SK-N-SH (cell line): ENCODE measurements around the gene PDLIM4. TPM values are rescaled to one million over a fixed set of nuclear protein-coding genes. Genes with fewer than 3 reads are reported as not detected.

Experiments used
- CTCF ChIA-PET: fragments of 300-600, 350-600 bp; formaldehyde crosslinking; extraction: SDS; loops from one replicate; lab custom pipeline; 2021; lab: Yijun Ruan, JAX
- POLR2A ChIA-PET: fragments of 350-600 bp; sonication (Branson Sonifier 250); formaldehyde crosslinking; extraction: SDS; loops from one replicate; lab custom pipeline; 2020; ENCODE audit warnings: antibody characterized with exemption, inconsistent platforms; lab: Yijun Ruan, JAX
- DNase-seq: peaks from one replicate; pipeline ENCODE4 v3.0.0; 2012
- H2AFZ ChIP-seq: fragments of 200-600 bp; sonication (generic); 2 replicates; pipeline ENCODE4 v1.8.1; 2016; ENCODE audit warnings: antibody characterized with exemption, mild to moderate bottlenecking, low read depth
- H3F3A ChIP-seq: fragments of 200-600 bp; sonication (generic); replicated peaks from 2 replicates; pipeline ENCODE3; 2016; ENCODE audit warnings: antibody characterized with exemption, mild to moderate bottlenecking; ENCODE audit not compliant: insufficient read depth
- H3K27ac ChIP-seq, 2 experiments: fragments of 200-500 bp in 1 of 2; fragments of 200-600 bp in 1 of 2; sonication (Bioruptor generic) in 1 of 2; sonication (generic), shearing (Covaris generic) in 1 of 2; 2 replicates each; pipeline versions ENCODE4 v1.5.1 to v1.6.1; 2014 to 2016; ENCODE audit warnings: low read depth in 2 of 2, inconsistent platforms in 1 of 2, low read length in 1 of 2, mild to moderate bottlenecking in 1 of 2, mixed read lengths in 1 of 2
- H3K27me3 ChIP-seq: fragments of 200-600 bp; sonication (generic), shearing (Covaris generic); 2 replicates; pipeline ENCODE4 v1.6.1; 2016; ENCODE audit warnings: mixed run types; ENCODE audit not compliant: insufficient read depth
- H3K36me3 ChIP-seq, 2 experiments: fragments of 200-500 bp in 1 of 2; fragments of 200-600 bp in 1 of 2; sonication (Bioruptor generic) in 1 of 2; sonication (generic) in 1 of 2; replicated peaks in 1 of 2; 2 replicates each; pipeline versions ENCODE3 to v1.5.1; 2014 to 2016; ENCODE audit warnings: low read length in 1 of 2, mild to moderate bottlenecking in 1 of 2; ENCODE audit not compliant: insufficient read depth in 2 of 2, control insufficient read depth in 1 of 2
- H3K4me1 ChIP-seq, 2 experiments: fragments of 200-500 bp in 1 of 2; fragments of 200-600 bp in 1 of 2; sonication (Bioruptor generic) in 1 of 2; sonication (generic), shearing (Covaris generic) in 1 of 2; 2 replicates each; pipeline versions ENCODE4 v1.5.1 to v1.6.1; 2014 to 2016; ENCODE audit warnings: low read depth in 1 of 2, low read length in 1 of 2, mixed run types in 1 of 2; ENCODE audit not compliant: insufficient read depth in 2 of 2, control insufficient read depth in 1 of 2
- H3K4me2 ChIP-seq: fragments of 200-600 bp; sonication (generic), shearing (Covaris generic); 2 replicates; pipeline ENCODE4 v1.6.1; 2017; ENCODE audit warnings: mixed run types
- H3K4me3 ChIP-seq, 2 experiments: fragments of 200-500 bp in 1 of 2; fragments of 200-600 bp in 1 of 2; sonication (Bioruptor generic) in 1 of 2; sonication (generic), shearing (Covaris generic) in 1 of 2; 2 replicates each; pipeline versions ENCODE4 v1.5.1 to v1.8.1; 2014 to 2016; ENCODE audit warnings: low read depth in 2 of 2, inconsistent platforms in 1 of 2, low read length in 1 of 2, mild to moderate bottlenecking in 1 of 2, mixed read lengths in 1 of 2, moderate library complexity in 1 of 2
- H3K79me2 ChIP-seq: fragments of 200-600 bp; sonication (generic); 2 replicates; pipeline ENCODE4 v1.8.1; 2017; ENCODE audit warnings: mild to moderate bottlenecking; ENCODE audit not compliant: insufficient read depth
- H3K9ac ChIP-seq: fragments of 200-600 bp; sonication (generic); 2 replicates; pipeline ENCODE4 v1.6.1; 2017; ENCODE audit warnings: mixed run types
- H3K9me2 ChIP-seq: fragments of 200-600 bp; sonication (generic); 2 replicates; pipeline ENCODE4 v1.6.1; 2017; ENCODE audit warnings: mixed run types
- H3K9me3 ChIP-seq: fragments of 200-600 bp; sonication (generic); 2 replicates; pipeline ENCODE4 v1.6.1; 2017; ENCODE audit warnings: mixed run types, mild to moderate bottlenecking, moderate library complexity
- H4K20me1 ChIP-seq: fragments of 200-600 bp; sonication (generic); 2 replicates; pipeline ENCODE4 v1.6.1; 2017; ENCODE audit warnings: mild to moderate bottlenecking, mixed run types; ENCODE audit not compliant: insufficient read depth
- CHD2 ChIP-seq: fragments of 150-350 bp; IDR thresholded peaks from 2 replicates; pipeline ENCODE4 v1.6.1; 2018; ENCODE audit warnings: low read length; ENCODE audit not compliant: partially characterized antibody
- ELF1 ChIP-seq: IDR thresholded peaks from 2 replicates; pipeline ENCODE4 v1.4.0; 2012
- FOSL2 ChIP-seq: IDR thresholded peaks from 2 replicates; pipeline ENCODE4 v1.4.0; 2012; ENCODE audit warnings: low read depth, mild to moderate bottlenecking, moderate library complexity, borderline replicate concordance
- MEF2A ChIP-seq: IDR thresholded peaks from 2 replicates; pipeline ENCODE4 v1.4.0; 2012; ENCODE audit warnings: low read depth, borderline replicate concordance
- MXI1 ChIP-seq: IDR thresholded peaks from 2 replicates; pipeline ENCODE4 v1.6.1; 2012; ENCODE audit warnings: mild to moderate bottlenecking, low read depth, low read length, improper control_type of control experiment
- NFIC ChIP-seq: IDR thresholded peaks from 2 replicates; pipeline ENCODE4 v1.4.0; 2012; ENCODE audit warnings: borderline replicate concordance
- RAD21 ChIP-seq: IDR thresholded peaks from 2 replicates; pipeline ENCODE4 v1.6.1; 2012; ENCODE audit warnings: mild to moderate bottlenecking, low read length
- RCOR1 ChIP-seq: fragments of 150-350 bp; IDR thresholded peaks from 2 replicates; pipeline ENCODE4 v1.6.1; 2017; ENCODE audit warnings: antibody characterized with exemption, low read length
- RXRA ChIP-seq: IDR thresholded peaks from 2 replicates; pipeline ENCODE4 v1.4.0; 2012; ENCODE audit warnings: low read depth, mild to moderate bottlenecking, borderline replicate concordance
- SMC3 ChIP-seq: IDR thresholded peaks from 2 replicates; pipeline ENCODE4 v1.6.1; 2012; ENCODE audit warnings: low read depth, low read length, improper control_type of control experiment
- TAF1 ChIP-seq: IDR thresholded peaks from 2 replicates; pipeline ENCODE4 v1.6.1; 2012; ENCODE audit warnings: low read depth, mild to moderate bottlenecking, low read length, moderate library complexity, borderline replicate concordance
- TCF12 ChIP-seq: IDR thresholded peaks from 2 replicates; pipeline ENCODE4 v1.4.0; 2012
- YY1 ChIP-seq: IDR thresholded peaks from 2 replicates; pipeline ENCODE4 v1.4.0; 2012; ENCODE audit warnings: low read depth, mild to moderate bottlenecking
- WGBS: methylation state at CpG from one replicate; pipeline ENCODE4 v1.1.6; 2017; ENCODE audit warnings: low lambda C conversion rate; 5-methylcytosine and 5-hydroxymethylcytosine counted together
- polyA plus RNA-seq, 3 experiments: library from polyadenylated mRNA; depleted of rRNA; stranded (reverse); fragments of >200 nt; gene quantifications; 2 replicates each; pipeline ENCODE4 v1.2.3, GENCODE V29; 2012
- TF ChIP-seq, protein P1 (sequence below): IDR thresholded peaks from 2 replicates; pipeline ENCODE4 v1.6.1; 2012; ENCODE audit warnings: mild to moderate bottlenecking, low read depth, low read length, moderate library complexity
- TF ChIP-seq, protein P2 (sequence below): IDR thresholded peaks from 2 replicates; pipeline ENCODE4 v1.4.0; 2012; ENCODE audit warnings: low read depth, borderline replicate concordance
- TF ChIP-seq, protein P3 (sequence below): IDR thresholded peaks from 2 replicates; pipeline ENCODE4 v1.4.0; 2012; ENCODE audit warnings: low read depth, borderline replicate concordance
- TF ChIP-seq, protein P4 (sequence below): IDR thresholded peaks from 2 replicates; pipeline ENCODE4 v1.4.0; 2012; ENCODE audit warnings: low read depth

The PDLIM4 gene
- polyA plus RNA-seq, 1 of the 3 experiments (the other 2 are of a cell fraction) = 57.1 TPM

DNA sequence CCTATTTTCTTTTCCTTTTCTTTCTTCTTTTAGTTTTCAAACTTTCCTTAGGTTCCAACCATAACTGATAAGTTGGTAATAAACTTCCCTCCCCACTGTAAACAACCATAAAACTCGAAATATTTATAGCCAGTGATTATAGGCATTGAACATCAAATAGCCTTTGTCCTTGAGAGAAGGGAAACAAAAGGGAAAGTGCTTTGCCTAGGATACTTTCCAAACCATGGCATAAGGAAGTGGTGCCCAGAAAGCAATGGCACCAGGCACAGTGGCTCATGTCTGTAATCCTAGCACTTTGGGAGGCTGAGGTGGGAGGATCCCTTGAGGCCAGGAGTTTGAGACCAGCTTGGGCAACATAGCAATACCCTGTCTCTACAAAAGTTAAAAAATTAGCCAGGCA is 11.9 kb upstream of the PDLIM4 start:
- no peak overlapping the region for H2AFZ ChIP-seq
- WGBS = 4% methylated on average over 1 of the region's 1 CpG
- no peaks in the 10 kb centered on the region for H3F3A ChIP-seq
- DNase-seq = no peak
- CTCF ChIA-PET = no interaction called here
- no peak overlapping the region for H3K9ac ChIP-seq
- H3K36me3 ChIP-seq = no peaks in the 10 kb centered on the region
- no peaks in the 10 kb centered on the region for H4K20me1 ChIP-seq
- H3K79me2 ChIP-seq = no peaks in the 10 kb centered on the region
- H3K4me1 ChIP-seq = no peaks in the 10 kb centered on the region
- H3K4me2 ChIP-seq = no peak overlapping the region
- peaks cover 4% of the 10 kb centered on the region; the same call in 1 of the 2 replicates for H3K9me3 ChIP-seq
- H3K27me3 ChIP-seq = no peaks in the 10 kb centered on the region
- no peak overlapping the region for H3K4me3 ChIP-seq
- H3K27ac ChIP-seq = no peak overlapping the region
- no peaks in the 10 kb centered on the region for H3K9me2 ChIP-seq
- POLR2A ChIA-PET = no interaction called here
- TF ChIP-seq, protein P1, sequence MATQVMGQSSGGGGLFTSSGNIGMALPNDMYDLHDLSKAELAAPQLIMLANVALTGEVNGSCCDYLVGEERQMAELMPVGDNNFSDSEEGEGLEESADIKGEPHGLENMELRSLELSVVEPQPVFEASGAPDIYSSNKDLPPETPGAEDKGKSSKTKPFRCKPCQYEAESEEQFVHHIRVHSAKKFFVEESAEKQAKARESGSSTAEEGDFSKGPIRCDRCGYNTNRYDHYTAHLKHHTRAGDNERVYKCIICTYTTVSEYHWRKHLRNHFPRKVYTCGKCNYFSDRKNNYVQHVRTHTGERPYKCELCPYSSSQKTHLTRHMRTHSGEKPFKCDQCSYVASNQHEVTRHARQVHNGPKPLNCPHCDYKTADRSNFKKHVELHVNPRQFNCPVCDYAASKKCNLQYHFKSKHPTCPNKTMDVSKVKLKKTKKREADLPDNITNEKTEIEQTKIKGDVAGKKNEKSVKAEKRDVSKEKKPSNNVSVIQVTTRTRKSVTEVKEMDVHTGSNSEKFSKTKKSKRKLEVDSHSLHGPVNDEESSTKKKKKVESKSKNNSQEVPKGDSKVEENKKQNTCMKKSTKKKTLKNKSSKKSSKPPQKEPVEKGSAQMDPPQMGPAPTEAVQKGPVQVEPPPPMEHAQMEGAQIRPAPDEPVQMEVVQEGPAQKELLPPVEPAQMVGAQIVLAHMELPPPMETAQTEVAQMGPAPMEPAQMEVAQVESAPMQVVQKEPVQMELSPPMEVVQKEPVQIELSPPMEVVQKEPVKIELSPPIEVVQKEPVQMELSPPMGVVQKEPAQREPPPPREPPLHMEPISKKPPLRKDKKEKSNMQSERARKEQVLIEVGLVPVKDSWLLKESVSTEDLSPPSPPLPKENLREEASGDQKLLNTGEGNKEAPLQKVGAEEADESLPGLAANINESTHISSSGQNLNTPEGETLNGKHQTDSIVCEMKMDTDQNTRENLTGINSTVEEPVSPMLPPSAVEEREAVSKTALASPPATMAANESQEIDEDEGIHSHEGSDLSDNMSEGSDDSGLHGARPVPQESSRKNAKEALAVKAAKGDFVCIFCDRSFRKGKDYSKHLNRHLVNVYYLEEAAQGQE = no peak
- TF ChIP-seq RAD21 (no peak), FOSL2 (no peak), SMC3 (no peak), ELF1 (no peak), RCOR1 (no peak), NFIC (no peak), CHD2 (no peak)
- TF ChIP-seq, protein P2, sequence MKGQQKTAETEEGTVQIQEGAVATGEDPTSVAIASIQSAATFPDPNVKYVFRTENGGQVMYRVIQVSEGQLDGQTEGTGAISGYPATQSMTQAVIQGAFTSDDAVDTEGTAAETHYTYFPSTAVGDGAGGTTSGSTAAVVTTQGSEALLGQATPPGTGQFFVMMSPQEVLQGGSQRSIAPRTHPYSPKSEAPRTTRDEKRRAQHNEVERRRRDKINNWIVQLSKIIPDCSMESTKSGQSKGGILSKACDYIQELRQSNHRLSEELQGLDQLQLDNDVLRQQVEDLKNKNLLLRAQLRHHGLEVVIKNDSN = no peak
- TF ChIP-seq, protein P3, sequence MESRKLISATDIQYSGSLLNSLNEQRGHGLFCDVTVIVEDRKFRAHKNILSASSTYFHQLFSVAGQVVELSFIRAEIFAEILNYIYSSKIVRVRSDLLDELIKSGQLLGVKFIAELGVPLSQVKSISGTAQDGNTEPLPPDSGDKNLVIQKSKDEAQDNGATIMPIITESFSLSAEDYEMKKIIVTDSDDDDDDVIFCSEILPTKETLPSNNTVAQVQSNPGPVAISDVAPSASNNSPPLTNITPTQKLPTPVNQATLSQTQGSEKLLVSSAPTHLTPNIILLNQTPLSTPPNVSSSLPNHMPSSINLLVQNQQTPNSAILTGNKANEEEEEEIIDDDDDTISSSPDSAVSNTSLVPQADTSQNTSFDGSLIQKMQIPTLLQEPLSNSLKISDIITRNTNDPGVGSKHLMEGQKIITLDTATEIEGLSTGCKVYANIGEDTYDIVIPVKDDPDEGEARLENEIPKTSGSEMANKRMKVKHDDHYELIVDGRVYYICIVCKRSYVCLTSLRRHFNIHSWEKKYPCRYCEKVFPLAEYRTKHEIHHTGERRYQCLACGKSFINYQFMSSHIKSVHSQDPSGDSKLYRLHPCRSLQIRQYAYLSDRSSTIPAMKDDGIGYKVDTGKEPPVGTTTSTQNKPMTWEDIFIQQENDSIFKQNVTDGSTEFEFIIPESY = no peak

DNA sequence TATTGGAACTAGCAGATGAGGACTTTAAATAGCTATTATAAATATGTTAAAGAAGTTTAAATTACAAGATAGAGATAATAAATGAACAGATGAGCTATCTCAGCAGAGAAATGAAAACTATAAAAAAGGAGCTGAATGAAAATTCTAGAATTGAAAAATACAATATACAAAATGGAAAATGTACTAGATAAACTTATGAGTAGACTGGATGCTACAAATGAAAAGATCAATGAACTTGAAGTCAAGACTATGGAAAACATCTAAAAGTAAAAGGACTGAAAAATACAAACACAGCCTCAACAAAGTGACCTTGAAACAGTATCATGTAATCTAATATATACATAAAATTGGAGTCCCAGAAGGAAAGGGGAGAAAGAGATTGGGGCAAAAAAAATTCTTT is 10.7 kb upstream of the PDLIM4 start:
- no peaks in the 10 kb centered on the region for H3K9me2 ChIP-seq
- H3K9ac ChIP-seq = no peak overlapping the region
- H3K4me1 ChIP-seq = peaks cover 4 to 5% of the 10 kb centered on the region in 2 experiments; a peak in 2 of 4 replicates
- no peak for DNase-seq
- H4K20me1 ChIP-seq = no peaks in the 10 kb centered on the region
- H3K4me3 ChIP-seq = no peak overlapping the region
- TF ChIP-seq FOSL2 (no peak), RXRA (no peak), MXI1 (no peak), MEF2A (no peak), TAF1 (no peak), TCF12 (no peak), YY1 (no peak)
- TF ChIP-seq, protein P4, sequence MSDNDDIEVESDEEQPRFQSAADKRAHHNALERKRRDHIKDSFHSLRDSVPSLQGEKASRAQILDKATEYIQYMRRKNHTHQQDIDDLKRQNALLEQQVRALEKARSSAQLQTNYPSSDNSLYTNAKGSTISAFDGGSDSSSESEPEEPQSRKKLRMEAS = no peak
- TF ChIP-seq, protein P2 = no peak
- H3K36me3 ChIP-seq = no peaks in the 10 kb centered on the region
- no peak overlapping the region for H2AFZ ChIP-seq
- ChIA-PET POLR2A (interaction anchor here (1.3 kb wide), 1 partner anchor 10 kb away, joined by 5 read pairs; the partner anchor contains the start of gene PDLIM4), CTCF (interaction anchor here (1.3 to 1.9 kb wide), 2 partner anchors 8 to 15 kb away, joined by 3 to 12 read pairs; no protein-coding TSS in a partner anchor)
- H3K9me3 ChIP-seq = peaks cover 4% of the 10 kb centered on the region; the same call in 1 of the 2 replicates
- no peak overlapping the region for H3K4me2 ChIP-seq
- H3K27me3 ChIP-seq = no peaks in the 10 kb centered on the region
- no peaks in the 10 kb centered on the region for H3K79me2 ChIP-seq
- no peak overlapping the region for H3K27ac ChIP-seq
- no peaks in the 10 kb centered on the region for H3F3A ChIP-seq
